Measurements from ENCODE around the gene WLS.
"Not testable (repeated sequence)": the region's sequence is repeated elsewhere in the genome, so short reads cannot be mapped to it uniquely, and the experiment has no call there.

The WLS gene

GRCh38 chr1:68232289-68233148, at the start of gene WLS:
Gene WLS, minus strand, starts transcription at chr1:68232523. Its CDS starts 224 bp downstream, at chr1:68232299.
- no peak for FAIRE-seq

- no peak for FAIRE-seq
These were observed 48.0 kb upstream of the WLS start for GRCh38 chr1:68280286-68280685.

GRCh38 chr1:68279846-68280245, 47.5 kb upstream of the WLS start:
- no peak for FAIRE-seq

GRCh38 chr1:68278221-68278620, 45.9 kb upstream of the WLS start:
- no peak for FAIRE-seq

- FAIRE-seq = no peak
These were observed 44.1 kb upstream of the WLS start for GRCh38 chr1:68276448-68276847.

GRCh38 chr1:68273530-68273929, 41.2 kb upstream of the WLS start:
- no peak for FAIRE-seq

- FAIRE-seq = no peak
These were observed 39.3 kb upstream of the WLS start for GRCh38 chr1:68271596-68271995.

GRCh38 chr1:68270951-68271350, 38.6 kb upstream of the WLS start:
- no peak for FAIRE-seq

GRCh38 chr1:68269637-68270430, 37.5 kb upstream of the WLS start:
- FAIRE-seq = no peak

GRCh38 chr1:68268896-68269483, 36.7 kb upstream of the WLS start:
- no peak for FAIRE-seq

- FAIRE-seq = not testable (repeated sequence)
These were observed 24.5 kb upstream of the WLS start for GRCh38 chr1:68256824-68257223.

- no peak for FAIRE-seq
These were observed 23.0 kb upstream of the WLS start for GRCh38 chr1:68255301-68255700.

GRCh38 chr1:68254667-68255226, 22.4 kb upstream of the WLS start:
- FAIRE-seq = no peak

- FAIRE-seq = no peak
These were observed 4.7 kb upstream of the WLS start for GRCh38 chr1:68237040-68237439.

- FAIRE-seq = no peak
These were observed 1.8 kb upstream of the WLS start for GRCh38 chr1:68234094-68234493.

GRCh38 chr1:68233202-68233601, 879 bp upstream of the WLS start:
- FAIRE-seq = no peak

- FAIRE-seq = no peak
These were observed 565 bp downstream of the WLS start for GRCh38 chr1:68231627-68232288.

- FAIRE-seq = no peak
These were observed 1.3 kb downstream of the WLS start for GRCh38 chr1:68230901-68231626.

GRCh38 chr1:68230484-68230802, 1.9 kb downstream of the WLS start:
- FAIRE-seq = no peak

GRCh38 chr1:68229650-68230483, 2.5 kb downstream of the WLS start:
- FAIRE-seq = no peak

GRCh38 chr1:68228851-68229250, 3.5 kb downstream of the WLS start:
- FAIRE-seq = no peak

All from colon (tissue), 2 donors.